ENCODE results near the gene CENPT. TPM values are rescaled to one million over a fixed set of nuclear protein-coding genes. Genes with fewer than 3 reads are reported as not detected.

Gene CENPT
- total and polyA plus RNA-seq, 2 of the 8 experiments (the other 6 are each of a cell fraction or from before 2014, with no cell fraction given) = 42.4 to 53.4 TPM

GRCh38 chr16:67881621-67882161, 34.2 kb upstream of the CENPT start:
- WGBS, 2 experiments (ENCODE audit: extremely low coverage in 1 of 2, insufficient coverage in 1 of 2, insufficient read length in 1 of 2, insufficient replicate concordance in 2 of 2, low coverage in 1 of 2, low lambda C conversion rate in 2 of 2, missing lambda C conversion rate in 1 of 2) = 88% methylated on average over 19 of the region's 21 CpGs; no CpG with 5 or more reads in 1 of the 2 experiments
- Histone ChIP-seq H2AFZ (ENCODE audit: low read length) (no peak overlapping the region), H4K8ac (ENCODE audit: extremely low read depth, insufficient read depth, low read length) (no peak overlapping the region), H4K20me1 (replicated peaks in 1 of 2; ENCODE audit: control insufficient read depth in 1 of 2, insufficient read depth in 2 of 2, low read length in 2 of 2) (peaks cover 14 to 17% of the 10 kb centered on the region in 2 experiments), H3K79me1 (ENCODE audit: low read depth, low read length) (no peaks in the 10 kb centered on the region; the same call in 1 of the 2 replicates), H4K91ac (replicated peaks; ENCODE audit: insufficient read length, low read length) (no peak overlapping the region), H2BK5ac (ENCODE audit: low read depth, low read length) (no peak overlapping the region), H3K4me2 (ENCODE audit: insufficient read depth in 1 of 2, low read depth in 2 of 2, low read length in 2 of 2) (no peak overlapping the region), H3K4me1 (replicated peaks in 1 of 4; ENCODE audit: control insufficient read depth in 3 of 4, insufficient read depth in 4 of 4, low read length in 3 of 4) (peaks cover 5 to 15% (median 11%) of the 10 kb centered on the region in 4 experiments), H3K18ac (ENCODE audit: extremely low read depth, low read length) (no peak overlapping the region), H3K23ac (ENCODE audit: insufficient read length) (no peak overlapping the region), H3K27me3 (replicated peaks in 1 of 4; ENCODE audit: control insufficient read depth in 3 of 4, extremely low read depth in 1 of 4, insufficient read depth in 3 of 4, low read length in 3 of 4) (no peaks in the 10 kb centered on the region), H3K4ac (replicated peaks; ENCODE audit: insufficient read length, low read depth, low read length) (no peak overlapping the region), H3K36me3 (ENCODE audit: control insufficient read depth in 2 of 4, insufficient read depth in 4 of 4, low read length in 3 of 4) (peaks cover 31 to 56% (median 48%) of the 10 kb centered on the region in 4 experiments), H2AK5ac (ENCODE audit: low read depth, low read length) (no peak overlapping the region), H3K27ac (ENCODE audit: low read depth, low read length) (no peak overlapping the region), H2BK15ac (ENCODE audit: low read length) (no peak overlapping the region), H2BK20ac (ENCODE audit: low read length) (no peak overlapping the region), H3K14ac (ENCODE audit: insufficient read length) (no peak overlapping the region), H3K23me2 (ENCODE audit: low read depth, low read length) (0 out of 2 replicates have a peak, but pooled peaks cover 2% of the 10 kb centered on the region), H4K5ac (ENCODE audit: insufficient read length, low read depth, low read length) (no peak overlapping the region), H3K4me3 (ENCODE audit: extremely low read depth in 1 of 4, insufficient read depth in 2 of 4, low read depth in 3 of 4, low read length in 4 of 4) (no peak overlapping the region), H3K56ac (replicated peaks; ENCODE audit: insufficient read length, low read depth, low read length) (no peak overlapping the region), H2BK120ac (replicated peaks; ENCODE audit: low read depth, low read length) (no peak overlapping the region), H3K9me3 (ENCODE audit: insufficient read depth in 2 of 2, low read depth in 1 of 2, low read length in 1 of 2) (no peaks in the 10 kb centered on the region), H2BK12ac (ENCODE audit: low read depth, low read length) (no peak overlapping the region), H3K79me2 (ENCODE audit: control insufficient read depth in 1 of 2, insufficient read depth in 2 of 2, low read length in 2 of 2) (no peaks in the 10 kb centered on the region), H3K9ac (replicated peaks in 1 of 4; ENCODE audit: extremely low read depth in 1 of 4, low read depth in 3 of 4, low read length in 3 of 4) (no peak overlapping the region)
- ChIA-PET CTCF (ENCODE audit: partially characterized antibody) (interaction anchor here (0.6 to 21.8 kb wide), 13 partner anchors 8 to 218 kb away, joined by 3 to 623 read pairs (median 15); partner anchors contain the start of genes CTRL, EDC4, LCAT and PSMB10), POLR2A (ENCODE audit: partially characterized antibody) (interaction anchor here (0.6 to 6.3 kb wide), 5 partner anchors 8 to 48 kb away, joined by 3 to 43 read pairs (median 4); partner anchors contain the start of genes CTRL, EDC4 and PSKH1)
- TF ChIP-seq EGR1 (IDR thresholded peaks at IDR 0.05; ENCODE audit: borderline replicate concordance, low read depth, low read length) = no peak
- FAIRE-seq = no peak
- DNase-seq (ENCODE audit: low read depth in 1 of 2, low spot score in 2 of 2) = no peak
